Activated CD4-positive, alpha-beta T cell treated with anti-CD3 and anti-CD28 coated beads for 4 hours (primary cell): ENCODE results near the gene MYNN.

ENCODE experiments used
- DNase-seq, 2 donors: peaks; one replicate each; pipeline ENCODE4 v3.0.0-alpha.2; 2020

Gene MYNN

DNA sequence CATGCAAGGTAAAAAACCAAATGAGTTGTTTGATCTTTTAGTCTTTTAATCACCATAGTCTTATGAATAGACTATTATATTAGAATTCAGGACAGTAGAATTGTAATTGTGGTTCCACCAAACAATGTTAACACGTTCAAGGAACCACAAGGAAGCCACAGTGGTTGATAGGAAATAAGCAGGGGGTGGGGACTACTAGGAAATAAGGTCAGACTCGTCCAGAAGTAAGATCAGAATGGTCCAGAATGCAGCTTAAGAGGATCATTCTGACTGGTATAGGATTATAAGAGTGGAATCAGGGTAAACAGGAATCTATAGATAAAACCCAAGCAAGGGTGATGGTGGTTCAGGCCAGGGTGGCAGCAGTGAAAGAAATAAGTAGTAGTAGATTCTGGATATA lies 7.5 kb downstream of the MYNN start:
- DNase-seq = no peak

DNA sequence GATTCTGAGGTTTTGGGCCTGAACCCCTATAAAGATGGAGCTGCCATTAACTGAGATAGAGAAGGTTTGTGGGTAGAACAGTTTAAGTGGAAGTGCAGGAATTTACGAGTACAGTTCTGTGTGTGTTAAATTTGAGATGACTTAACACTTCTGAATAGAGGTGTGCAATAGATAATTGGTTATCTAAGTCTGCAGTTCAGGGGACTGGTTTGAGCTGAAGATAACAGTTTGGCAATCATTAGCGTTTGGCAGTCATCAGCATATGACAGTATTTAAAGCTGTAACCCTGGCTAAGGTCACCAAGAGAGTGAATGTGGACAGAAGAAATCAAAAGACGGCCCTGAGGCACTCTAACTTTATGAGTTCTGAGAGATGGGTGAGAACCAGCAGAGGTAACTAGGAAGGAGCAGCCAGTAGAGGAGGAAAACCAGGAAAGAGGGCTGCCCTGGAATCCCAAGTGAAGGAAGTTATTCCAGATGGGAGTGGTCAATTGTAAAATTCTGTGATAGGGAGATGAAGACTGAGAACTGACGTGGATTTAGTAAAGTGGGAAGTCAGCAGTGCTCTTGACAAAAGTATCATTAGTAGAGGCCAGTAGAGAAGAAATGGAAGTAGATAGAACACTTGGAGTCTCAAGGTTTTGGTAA lies 8.1 kb downstream of the MYNN start:
- no peak for DNase-seq

DNA sequence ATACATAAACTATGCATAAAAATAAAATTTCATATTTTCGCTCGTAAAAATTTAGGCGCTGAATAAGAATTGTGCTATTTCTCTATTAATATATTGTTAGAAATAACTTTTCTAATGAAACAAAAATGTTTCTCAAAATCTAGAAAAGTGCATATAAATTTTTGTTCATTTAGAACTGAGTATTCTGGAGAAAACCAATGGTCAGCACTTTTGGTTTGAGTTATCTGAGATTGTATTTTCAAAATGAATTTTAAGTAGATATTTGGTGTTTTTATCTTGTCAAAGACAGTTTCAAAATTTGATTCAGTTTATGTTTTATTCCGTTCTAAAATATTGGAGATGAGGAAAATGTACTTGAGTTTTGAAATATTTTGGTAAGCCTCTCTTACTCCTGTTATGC lies 13.9 kb downstream of the MYNN start:
- DNase-seq = no peak

DNA sequence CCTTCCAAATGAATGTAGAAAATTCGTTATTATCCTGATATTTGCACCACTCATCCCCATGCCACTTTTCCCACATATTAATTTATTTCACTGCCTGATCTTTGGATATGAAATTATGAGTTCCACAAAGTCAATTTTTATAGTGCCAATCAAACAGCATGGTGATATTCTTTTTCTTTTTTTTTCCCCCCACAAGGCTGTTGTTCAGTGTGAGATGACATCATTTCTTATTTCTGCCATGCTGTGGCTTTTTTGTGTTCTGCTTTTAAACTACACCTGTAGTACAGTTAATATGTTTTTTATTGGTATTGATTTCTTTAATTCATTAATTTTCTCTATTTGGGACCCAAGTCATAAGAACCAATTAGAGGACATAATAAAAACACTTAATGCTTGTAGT lies 14.6 kb downstream of the MYNN start:
- no peak for DNase-seq

DNA sequence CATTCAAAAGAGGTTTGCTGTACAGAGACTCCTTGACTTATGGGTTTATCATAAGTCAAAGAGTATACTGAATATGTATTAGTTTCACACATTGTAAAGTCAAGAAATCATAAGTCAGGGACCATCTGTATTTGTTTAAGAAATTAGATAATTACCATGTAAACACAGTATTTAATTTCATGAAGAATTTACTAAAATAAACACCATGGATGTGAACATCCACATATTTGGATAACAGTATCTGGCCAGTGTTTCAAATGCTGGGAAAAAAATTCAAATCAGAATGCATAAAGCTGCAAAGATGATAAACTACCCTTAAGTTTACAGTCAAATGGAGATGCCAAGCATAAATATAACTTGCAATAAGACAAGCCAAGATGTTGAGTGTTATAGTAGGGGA lies 17.0 kb downstream of the MYNN start:
- DNase-seq = no peak

DNA sequence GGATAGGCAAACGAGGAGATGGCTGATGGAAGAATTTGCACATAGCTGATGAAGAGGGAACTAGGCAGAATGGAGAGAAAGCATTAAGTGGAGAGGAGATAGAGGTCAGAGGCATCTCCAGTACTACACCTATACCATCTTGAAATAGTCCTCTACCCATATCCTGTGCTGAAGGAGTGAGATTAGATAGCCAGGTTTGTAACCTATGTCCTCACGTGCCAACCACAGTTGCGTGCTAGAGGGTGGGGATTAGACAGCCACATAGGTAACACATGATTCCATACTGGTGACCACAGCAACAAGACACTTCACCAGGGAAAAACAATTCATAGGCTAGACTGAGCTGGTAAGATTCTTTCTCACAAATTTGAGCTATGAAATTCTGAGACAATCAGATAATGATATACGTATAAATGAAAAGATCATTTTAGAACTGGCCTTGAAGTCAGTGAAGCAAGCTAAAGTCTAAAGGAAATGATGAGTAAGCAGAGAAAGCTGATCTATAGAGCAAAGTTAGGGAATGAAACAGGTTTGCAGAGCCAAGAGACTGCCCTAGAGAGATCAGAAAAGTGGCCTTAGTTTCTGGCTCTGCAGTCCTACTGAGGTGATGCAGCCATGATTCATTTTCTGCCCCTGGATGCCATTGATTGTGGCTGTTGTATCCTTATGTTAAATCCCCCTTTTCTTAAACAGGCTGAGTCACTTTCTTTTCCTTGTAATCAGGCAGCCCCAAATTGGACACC lies 17.7 kb downstream of the MYNN start:
- no peak for DNase-seq

DNA sequence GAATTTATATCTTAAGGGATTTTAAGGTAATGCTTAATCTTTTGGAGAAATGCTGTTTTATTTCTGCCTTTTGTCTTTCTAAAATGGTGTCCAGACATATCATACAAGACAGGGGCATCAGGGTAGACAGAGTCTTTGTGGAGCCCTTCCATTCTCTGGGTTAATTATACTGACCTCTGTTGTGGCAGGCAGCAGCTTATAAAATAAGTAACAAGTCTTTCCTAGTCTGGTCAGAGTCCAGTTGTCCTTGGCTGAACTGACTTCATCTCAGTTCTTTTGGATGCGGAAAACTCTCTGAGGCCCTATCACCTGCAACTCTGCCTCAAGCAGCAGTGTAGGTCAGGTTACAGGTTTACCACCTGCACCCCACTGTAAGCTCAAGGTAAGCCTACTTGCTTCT lies 19.2 kb downstream of the MYNN start:
- DNase-seq = no peak

DNA sequence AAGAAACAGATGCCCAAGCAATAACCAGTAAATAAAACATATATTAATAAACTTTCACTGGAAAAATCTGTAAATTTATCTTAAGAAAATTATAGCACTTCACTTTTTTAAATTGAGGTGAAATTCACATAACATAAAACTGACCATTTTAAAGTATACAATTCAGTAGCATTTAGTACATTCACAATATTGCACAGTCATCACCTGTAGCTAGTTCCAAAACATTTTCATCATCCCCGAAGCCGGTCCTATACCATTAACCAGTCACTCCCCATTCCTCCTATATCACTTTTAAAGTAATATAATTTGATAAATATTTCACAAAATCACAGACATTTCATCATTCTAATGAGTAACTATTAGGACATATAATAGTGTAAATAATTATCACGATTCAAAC lies 31.5 kb downstream of the MYNN start:
- DNase-seq = no peak

DNA sequence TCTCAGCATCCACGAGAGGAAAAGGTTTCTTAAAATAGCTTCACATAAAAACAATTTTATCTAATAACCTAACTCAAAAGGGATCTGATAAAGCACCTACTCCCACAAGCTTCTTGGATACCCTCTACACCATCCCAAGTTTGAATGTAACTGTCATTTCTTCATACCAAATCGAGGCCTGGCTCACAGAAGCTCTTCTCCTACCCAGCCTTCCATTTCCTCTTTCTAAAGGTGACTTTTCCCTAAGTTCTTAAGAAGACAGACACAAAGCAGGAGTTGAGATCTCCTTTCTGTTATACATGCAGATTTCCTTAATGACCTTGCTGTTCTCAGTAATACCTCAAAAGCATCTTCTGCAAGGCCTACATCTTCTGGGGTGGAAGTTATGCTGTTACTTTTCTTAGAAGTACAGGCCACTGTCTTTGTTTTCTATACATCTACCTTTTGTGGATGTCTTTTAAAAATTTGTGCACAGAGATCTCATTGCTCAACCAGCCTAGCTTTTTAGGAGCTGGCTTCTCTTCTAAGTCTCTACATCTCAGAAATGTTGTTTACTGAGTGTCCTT lies 36.1 kb downstream of the MYNN start:
- no peak for DNase-seq

DNA sequence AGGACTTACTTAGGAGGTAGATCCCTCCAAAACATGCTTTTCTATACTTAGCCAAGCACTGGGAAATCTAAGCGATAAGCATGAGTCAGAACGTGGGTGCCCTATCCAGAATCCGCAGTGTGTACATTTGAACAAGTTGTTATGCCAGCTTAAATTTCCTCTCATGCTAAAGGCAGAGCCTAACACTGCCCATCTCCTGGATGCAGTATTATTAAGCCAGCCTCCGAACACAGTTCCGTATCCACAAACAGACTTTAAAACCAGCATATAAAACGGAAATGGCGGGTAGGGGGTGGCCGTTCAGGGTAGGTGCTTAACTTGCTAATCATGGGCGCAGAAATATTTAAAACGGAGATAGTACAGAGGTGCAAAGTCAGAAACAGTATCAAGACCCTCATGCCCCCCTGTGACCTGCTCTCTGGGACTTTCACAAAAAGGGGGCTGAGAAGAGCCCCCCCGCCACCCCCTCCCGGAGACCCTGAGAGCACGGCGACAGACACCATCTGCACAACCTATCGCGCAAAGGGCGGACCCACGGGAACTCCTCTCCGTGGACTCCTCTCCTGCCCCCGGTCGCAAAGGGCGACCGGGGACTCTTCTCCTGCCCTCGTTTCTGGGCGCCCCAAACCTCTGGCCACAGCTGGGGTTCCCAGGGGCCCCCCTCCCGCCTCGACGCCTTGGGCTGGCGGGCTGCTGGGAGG lies 38.6 kb downstream of the MYNN start:
- peak in 1 of 2 donors; percentile 4 for DNase-seq

DNA sequence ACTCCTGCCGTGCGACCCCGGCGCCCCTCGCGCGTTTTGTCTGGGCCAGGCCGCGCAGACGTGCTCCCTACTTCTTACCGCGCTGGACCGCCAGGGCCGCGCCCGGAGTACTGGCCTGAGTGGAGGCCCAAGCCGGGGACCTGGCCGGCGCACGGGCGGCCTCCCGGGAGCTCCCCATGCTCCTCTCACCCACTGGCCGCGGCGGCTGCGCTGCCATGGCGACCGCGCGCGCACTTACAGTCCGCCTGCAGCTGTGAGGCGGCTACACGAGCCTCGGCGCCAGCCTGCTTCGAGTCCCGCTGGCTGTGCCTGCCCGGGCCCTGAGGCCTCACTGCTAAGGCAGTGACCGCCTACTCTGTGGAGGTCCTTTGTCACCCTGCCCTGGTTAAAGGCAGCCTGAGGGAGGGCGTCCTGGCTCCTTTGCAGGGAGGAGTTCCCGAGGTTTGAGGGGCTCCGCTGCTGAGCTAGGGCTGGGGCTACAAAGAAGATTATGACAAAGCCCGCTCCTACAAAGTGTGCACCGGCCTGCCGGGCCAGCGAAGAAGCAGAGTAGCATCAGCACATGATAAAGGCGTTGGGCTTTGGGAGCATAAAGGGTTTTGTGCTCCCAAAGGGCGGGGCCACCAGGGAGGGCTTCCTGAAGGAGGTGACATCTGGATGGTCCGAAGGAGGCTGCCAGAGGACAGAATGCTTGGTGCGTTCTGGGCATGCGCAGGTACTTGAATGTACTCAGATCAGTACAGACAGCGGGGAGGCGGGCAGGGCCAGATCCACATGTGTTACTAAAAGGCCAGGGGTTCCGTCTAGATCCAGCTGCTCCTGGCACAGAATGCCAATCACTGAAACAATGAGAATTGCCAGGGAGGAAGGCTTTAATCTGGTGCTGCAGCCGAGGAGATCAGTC lies 39.4 kb downstream of the MYNN start, which contains the start of the genes LRRC34 and LRRIQ4:
Gene LRRC34, minus strand, starts transcription at position 573 of the 904 bp plus-strand sequence. Its CDS starts 356 bp downstream, at position 217.
Gene LRRIQ4, plus strand, starts transcription at position 539 of the 904 bp plus-strand sequence. CDS start 9,052 bp downstream, outside the sequence.
- DNase-seq = peak; percentile 68 to 73

DNA sequence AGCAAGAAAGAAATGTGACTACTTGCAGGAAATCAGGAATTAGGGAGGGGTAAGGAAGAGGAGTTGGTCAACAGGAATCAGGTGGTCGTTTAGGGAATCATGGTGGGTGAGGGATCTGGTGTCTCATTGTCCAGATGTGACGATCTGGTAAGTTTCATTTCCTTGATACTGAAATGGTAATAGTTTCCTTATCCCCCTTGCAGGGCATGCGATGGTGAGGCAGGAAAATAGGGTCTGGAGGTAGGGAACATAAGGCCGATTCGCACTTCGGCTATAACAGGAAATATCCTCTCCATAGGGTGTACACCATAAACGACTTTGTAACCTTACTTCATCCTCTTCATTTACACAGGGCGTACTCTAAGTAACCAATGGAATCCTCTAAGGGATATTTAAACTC lies 40.1 kb downstream of the MYNN start:
- DNase-seq = no peak

DNA sequence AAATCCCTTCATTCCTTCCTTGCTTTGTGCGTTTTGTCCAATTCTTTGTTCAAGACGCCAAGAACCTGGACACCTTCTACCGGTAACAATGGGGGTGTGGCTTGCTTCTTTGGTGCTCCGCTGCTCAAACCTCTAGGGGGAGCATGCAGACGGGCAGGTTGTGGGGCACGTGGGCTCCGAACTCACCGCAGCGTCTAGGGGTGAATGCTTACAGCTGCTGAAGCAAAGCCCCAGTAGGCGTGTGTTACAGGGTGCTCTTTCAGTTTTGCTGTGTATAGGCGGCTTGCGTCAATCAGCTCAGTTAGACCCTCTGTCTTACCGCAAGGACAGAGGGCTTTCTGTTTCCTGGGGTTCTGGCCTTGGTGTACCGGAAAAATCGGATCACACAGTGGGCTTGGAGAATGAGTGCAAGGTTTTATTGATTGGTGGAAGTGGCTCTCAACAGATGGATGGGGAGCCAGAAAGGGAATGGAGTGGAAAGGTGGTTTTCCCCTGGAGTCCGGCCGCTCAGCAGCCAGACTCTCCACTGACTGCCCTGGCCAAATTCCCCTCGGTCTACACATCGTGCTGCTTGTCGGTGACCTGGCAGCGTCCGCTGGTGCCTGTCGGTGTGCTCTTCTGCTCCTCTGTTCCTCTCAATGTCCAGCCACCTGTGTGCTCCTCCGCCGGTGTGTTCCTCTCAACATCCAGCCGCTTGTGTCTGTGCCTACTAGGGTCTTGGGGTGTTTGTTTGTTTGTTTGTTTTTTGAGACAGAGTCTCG lies 40.7 kb downstream of the MYNN start:
- peak; percentile 72 to 79 for DNase-seq

DNA sequence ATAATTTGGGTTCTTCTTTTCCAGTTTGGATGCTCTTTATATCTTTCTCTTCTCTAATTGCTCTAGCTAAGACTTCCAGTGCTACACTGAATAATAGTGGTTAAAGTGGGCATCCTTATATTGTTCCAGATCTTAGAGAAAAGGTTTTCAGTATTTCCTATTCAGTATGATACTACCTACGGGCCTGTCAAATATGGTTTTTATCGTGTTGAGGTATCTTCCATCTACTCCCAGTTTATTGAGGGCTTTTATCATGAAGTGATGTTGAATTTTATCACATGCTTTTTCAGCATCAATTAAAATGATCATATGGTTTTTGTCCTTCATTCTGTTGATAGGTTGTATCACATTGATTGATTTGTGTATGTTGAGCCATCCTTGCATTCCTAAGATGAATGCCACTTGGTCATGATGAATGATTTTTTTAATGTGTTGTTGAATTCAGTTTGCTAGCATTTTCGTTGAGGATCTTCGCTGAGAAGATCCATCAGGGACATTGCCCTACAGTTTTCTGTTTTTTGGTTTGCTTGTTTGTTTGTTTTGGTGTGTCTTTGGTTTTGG lies 42.5 kb downstream of the MYNN start:
- DNase-seq = no peak

DNA sequence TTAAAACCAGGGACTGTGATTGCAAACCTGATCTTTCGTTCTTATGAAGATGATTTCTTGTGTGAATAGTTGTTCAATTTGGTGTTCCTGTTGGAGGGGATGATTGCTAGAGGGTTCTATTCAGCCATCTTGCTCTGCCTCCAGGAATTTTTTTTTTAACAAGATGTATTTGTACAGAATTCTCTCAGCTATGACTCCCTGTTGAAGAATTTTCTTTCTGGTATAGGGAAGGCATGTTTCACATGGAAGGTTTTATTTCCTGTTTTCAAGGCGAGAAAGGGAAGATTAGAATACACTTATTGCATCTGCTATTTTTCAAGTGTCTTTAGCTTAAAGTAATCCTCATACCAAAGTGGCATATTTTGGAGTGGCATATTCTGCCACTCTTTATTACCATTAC lies 45.1 kb downstream of the MYNN start:
- no peak for DNase-seq

DNA sequence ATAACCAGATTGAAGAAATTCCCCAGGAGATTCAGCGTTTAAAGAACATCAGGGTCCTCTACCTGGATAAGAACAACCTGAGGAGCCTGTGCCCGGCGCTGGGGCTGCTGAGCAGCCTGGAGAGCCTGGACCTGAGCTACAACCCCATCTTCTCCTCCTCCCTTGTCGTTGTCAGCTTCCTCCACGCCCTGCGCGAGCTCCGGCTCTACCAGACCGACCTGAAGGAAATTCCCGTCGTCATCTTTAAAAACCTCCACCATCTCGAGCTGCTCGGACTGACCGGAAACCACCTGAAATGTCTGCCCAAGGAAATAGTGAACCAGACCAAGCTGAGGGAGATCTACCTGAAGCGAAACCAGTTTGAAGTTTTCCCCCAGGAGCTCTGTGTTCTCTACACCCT lies 48.9 kb downstream of the MYNN start:
- DNase-seq = no peak

DNA sequence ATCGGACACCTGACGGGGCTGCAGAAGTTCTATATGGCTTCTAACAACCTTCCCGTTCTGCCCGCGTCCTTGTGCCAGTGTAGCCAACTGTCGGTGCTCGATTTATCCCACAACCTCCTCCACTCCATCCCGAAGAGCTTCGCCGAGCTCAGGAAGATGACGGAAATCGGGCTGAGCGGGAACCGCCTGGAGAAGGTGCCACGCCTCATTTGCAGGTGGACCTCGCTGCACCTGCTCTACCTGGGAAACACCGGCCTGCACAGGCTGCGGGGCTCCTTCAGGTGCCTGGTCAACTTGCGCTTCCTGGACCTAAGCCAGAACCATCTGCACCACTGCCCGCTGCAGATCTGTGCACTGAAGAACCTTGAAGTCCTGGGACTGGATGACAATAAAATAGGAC lies 49.3 kb downstream of the MYNN start:
- DNase-seq = no peak

DNA sequence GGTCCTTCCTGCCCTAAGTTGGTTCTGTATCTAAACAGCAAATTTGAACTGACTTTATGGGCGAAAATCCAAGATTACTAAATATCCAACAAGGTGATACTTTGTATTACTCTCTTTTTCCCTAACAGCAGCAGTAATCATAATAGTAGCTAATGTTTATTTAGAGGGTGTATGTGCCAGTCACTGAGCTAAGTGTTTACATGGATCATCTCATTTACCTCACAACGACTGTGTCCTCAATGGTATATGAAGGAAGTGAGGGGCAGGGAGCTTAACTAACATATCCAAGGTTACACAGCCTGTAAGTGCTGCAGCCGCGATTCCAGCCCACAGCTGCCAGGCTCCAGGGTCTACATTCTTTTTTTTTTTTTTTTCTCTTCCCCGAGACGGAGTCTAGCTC lies 49.8 kb downstream of the MYNN start:
- DNase-seq = no peak

DNA sequence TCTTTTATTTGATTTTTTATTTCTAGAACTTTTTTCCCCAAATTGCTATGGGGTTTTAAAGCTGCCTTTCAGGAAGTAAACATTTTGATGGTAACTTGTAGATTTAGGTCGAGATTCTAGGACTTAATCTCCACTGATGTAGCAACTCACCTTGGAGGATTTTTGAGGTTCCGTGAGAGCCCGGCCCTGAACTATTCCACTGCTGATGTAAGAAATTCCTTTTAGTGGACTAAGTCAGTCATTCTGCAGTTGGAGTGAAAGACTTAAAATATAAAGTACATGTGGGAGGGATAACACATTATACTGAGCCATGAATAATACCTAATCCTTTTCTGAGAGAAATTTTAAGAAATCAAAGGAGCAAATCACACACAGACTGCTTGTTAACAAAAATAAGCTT lies 52.1 kb downstream of the MYNN start:
- DNase-seq = no peak

DNA sequence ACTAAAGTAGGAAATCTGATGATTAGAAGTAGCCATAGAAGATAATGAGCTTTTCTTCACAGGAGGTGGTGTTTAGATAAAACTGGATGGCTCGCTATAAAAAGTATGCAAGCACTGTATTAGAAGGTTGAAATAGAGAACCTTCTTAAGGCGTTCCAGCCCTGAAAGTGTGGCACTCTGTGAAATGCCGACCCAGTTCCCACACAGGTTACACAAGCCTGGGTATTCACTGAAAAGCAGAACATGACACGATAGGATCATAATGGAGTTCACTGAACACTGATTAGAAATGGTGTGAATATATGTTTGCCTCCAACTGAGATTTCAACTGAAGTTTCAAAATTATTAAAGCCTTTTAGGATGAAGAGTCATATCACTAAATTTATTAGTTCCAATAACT lies 54.5 kb downstream of the MYNN start:
- no peak for DNase-seq

DNA sequence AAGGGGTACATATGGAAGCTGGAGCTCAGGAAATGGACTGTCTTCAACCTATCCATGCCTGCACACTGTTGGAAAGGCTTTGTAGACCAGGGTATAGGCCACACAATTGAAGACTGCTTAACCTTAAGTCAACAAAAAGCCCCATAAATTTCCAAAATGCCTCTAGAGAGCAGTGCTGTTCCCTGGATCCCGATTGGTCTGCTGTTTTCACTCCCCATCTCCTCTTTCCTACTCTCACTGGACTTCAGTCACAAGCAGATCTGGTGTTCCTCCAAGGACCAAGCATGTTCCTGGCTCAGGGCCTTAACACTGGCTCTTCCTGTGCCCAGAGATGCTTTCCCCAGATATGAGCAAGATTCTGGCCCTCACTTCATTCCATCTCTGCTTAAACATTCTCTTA lies 62.3 kb downstream of the MYNN start:
- no peak for DNase-seq
